ENCODE measurements around the gene SLC25A19.

DNA sequence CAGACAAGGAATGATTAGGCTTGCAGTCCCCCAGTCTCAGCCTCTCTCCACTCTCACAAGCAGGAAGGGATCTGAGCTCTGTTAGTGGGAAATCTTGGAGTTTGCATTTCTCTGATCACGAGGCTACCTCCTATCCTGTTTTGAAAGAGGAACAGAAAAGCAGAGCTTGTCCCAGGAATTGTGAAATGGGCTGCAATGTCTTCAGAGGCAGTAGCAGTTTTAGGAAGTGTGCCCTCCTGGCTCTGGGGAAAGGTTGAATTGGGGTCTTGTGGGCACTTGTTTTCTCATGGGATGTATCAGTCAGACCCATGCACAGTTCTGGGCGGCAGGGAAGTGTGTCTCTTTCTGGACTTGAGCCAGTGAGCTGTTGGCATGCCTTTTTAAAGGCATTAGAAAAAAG, 60.9 kb downstream of the SLC25A19 start:
- TF ChIP-seq, protein P1, sequence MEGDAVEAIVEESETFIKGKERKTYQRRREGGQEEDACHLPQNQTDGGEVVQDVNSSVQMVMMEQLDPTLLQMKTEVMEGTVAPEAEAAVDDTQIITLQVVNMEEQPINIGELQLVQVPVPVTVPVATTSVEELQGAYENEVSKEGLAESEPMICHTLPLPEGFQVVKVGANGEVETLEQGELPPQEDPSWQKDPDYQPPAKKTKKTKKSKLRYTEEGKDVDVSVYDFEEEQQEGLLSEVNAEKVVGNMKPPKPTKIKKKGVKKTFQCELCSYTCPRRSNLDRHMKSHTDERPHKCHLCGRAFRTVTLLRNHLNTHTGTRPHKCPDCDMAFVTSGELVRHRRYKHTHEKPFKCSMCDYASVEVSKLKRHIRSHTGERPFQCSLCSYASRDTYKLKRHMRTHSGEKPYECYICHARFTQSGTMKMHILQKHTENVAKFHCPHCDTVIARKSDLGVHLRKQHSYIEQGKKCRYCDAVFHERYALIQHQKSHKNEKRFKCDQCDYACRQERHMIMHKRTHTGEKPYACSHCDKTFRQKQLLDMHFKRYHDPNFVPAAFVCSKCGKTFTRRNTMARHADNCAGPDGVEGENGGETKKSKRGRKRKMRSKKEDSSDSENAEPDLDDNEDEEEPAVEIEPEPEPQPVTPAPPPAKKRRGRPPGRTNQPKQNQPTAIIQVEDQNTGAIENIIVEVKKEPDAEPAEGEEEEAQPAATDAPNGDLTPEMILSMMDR (IDR thresholded peaks at IDR 0.05), result no peak
- TF ChIP-seq RXRA (IDR thresholded peaks at IDR 0.05; ENCODE audit: borderline replicate concordance, low read depth) (no peak), CHD2 (IDR thresholded peaks at IDR 0.05; ENCODE audit: low read length, partially characterized antibody) (no peak), GABPA (IDR thresholded peaks at IDR 0.05; ENCODE audit: low read depth) (no peak), YY1 (IDR thresholded peaks at IDR 0.05; ENCODE audit: low read depth) (no peak), POLR2AphosphoS5 (IDR thresholded peaks at IDR 0.05; ENCODE audit: low read depth, low read length) (no peak), MEF2A (IDR thresholded peaks at IDR 0.05; ENCODE audit: borderline replicate concordance, low read depth) (no peak), EP300 (IDR thresholded peaks at IDR 0.05; ENCODE audit: borderline replicate concordance in 1 of 2, low read depth in 1 of 2, low read length in 1 of 2) (no peak), ELF1 (IDR thresholded peaks at IDR 0.05) (no peak)

Data from SK-N-SH (cell line).